ENCODE results near the gene MKNK1.

The MKNK1 gene

GRCh38 chr1:46549697-46550681 is 54.1 kb downstream of the MKNK1 start:
- TF ChIP-seq, protein P1, sequence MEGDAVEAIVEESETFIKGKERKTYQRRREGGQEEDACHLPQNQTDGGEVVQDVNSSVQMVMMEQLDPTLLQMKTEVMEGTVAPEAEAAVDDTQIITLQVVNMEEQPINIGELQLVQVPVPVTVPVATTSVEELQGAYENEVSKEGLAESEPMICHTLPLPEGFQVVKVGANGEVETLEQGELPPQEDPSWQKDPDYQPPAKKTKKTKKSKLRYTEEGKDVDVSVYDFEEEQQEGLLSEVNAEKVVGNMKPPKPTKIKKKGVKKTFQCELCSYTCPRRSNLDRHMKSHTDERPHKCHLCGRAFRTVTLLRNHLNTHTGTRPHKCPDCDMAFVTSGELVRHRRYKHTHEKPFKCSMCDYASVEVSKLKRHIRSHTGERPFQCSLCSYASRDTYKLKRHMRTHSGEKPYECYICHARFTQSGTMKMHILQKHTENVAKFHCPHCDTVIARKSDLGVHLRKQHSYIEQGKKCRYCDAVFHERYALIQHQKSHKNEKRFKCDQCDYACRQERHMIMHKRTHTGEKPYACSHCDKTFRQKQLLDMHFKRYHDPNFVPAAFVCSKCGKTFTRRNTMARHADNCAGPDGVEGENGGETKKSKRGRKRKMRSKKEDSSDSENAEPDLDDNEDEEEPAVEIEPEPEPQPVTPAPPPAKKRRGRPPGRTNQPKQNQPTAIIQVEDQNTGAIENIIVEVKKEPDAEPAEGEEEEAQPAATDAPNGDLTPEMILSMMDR (conservative IDR thresholded peaks at IDR 0.05; ENCODE audit: low read depth, low read length): no peak
- DNase-seq (ENCODE audit: low read depth): peak; percentile 79
- H3K4me3 ChIP-seq (ENCODE audit: low read depth, low read length): no peak overlapping the region

- TF ChIP-seq, protein P1 (conservative IDR thresholded peaks at IDR 0.05; ENCODE audit: low read depth, low read length): peak; percentile 64
- H3K4me3 ChIP-seq (ENCODE audit: low read depth, low read length): no peak overlapping the region
- DNase-seq (ENCODE audit: low read depth): peak; percentile 74
Measured at GRCh38 chr1:46547481-46548383, 56.3 kb downstream of the MKNK1 start.

- TF ChIP-seq, protein P1 (conservative IDR thresholded peaks at IDR 0.05; ENCODE audit: low read depth, low read length): no peak
- no peak overlapping the region for H3K4me3 ChIP-seq (ENCODE audit: low read depth, low read length)
- no peak for DNase-seq (ENCODE audit: low read depth)
Measured at GRCh38 chr1:46546210-46546609, 57.9 kb downstream of the MKNK1 start.

DNA sequence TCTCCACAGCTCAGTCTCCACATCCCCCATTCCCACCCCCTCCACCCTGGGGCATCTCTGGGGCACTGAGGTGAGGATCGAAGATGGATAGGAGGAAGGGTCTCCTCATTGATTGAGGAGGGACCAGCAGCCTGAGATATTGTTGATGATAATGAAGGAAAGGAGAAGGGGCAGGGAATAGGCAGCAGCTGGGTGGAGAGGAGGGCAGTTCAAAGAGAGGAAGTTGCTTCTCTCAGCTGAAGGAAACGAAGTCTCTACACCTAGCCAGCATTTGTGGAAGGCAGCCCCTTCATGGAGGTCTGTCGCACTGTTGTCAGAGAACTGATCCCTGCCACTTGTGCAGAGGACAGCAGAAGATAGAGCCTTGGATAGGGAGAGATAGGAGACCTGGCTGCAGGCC is 58.3 kb downstream of the MKNK1 start:
- H3K4me3 ChIP-seq (ENCODE audit: low read depth, low read length): no peak overlapping the region
- TF ChIP-seq, protein P1 (conservative IDR thresholded peaks at IDR 0.05; ENCODE audit: low read depth, low read length): no peak
- DNase-seq (ENCODE audit: low read depth): no peak

DNA sequence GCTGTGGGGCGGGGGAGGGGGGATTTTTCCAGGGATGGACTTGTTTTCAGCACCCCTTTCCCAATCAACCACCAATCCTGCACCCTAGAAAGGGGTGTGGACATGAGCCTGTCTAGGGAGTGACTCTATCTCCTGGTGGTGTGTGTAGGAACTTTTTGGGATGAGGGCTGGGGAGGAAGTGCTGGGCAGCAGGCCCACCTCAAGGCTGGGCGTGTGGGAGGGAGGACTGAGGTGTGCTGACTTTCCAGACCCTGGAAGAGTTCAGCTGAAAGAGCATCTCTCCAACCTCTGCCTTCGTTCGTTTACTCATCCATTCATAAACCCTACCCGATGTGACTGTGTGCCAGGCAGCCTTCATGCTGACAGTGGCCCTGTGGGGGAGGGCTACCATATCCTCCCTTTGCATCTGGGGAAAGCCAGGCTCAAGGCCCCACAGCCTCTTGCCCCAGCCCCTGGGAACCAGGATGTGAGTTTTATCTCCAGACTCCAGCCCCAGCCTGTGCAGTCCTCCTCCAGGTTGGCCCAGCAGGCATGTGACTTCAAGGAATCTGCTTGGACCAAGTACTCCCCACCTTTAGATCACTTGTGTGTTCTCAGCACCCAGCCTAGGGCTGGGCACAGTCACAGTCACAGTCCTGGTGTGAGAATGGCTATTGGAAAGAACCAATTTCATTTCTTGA is 59.4 kb downstream of the MKNK1 start:
- no peak overlapping the region for H3K4me3 ChIP-seq (ENCODE audit: low read depth, low read length)
- TF ChIP-seq, protein P1 (conservative IDR thresholded peaks at IDR 0.05; ENCODE audit: low read depth, low read length): peak; percentile 6
- DNase-seq (ENCODE audit: low read depth): no peak

- no peak for DNase-seq (ENCODE audit: low read depth)
- no peak overlapping the region for H3K4me3 ChIP-seq (ENCODE audit: low read depth, low read length)
- TF ChIP-seq, protein P1 (conservative IDR thresholded peaks at IDR 0.05; ENCODE audit: low read depth, low read length): no peak
Measured at GRCh38 chr1:46543761-46544560, 60.1 kb downstream of the MKNK1 start.
